ENCODE data around the gene RAD23A. TPM values are rescaled to one million over a fixed set of nuclear protein-coding genes. Genes with fewer than 3 reads are reported as not detected.

RAD23A gene
- total RNA-seq, 2 donors from 2014 or later: 113 to 145 TPM

DNA sequence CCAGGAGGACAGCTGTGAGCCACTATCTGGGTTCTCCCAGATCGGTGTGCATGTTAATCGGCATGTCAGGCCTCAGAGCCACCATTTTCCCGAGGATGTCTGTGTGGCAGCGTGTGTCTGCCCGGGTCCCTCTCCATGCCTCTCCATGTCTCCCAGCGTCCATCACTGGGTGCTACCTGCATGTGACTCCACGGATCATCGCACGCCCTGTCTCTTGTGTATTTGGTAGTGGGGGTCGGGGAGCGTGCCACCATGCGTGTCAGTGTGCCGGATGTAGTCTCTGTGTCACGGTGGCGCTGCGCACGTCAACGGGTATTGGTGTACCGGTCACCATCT lies 55.5 kb downstream of the RAD23A start:
- H3K27ac ChIP-seq: peak overlapping the region; percentile 96 to 97
- H3K4me3 ChIP-seq: peak overlapping the region in 1 of 2 donors; percentile 27
- no peaks in the 10 kb centered on the region for H3K9me3 ChIP-seq
- H3K27me3 ChIP-seq (replicated peaks; ENCODE audit: insufficient read depth): no peaks in the 10 kb centered on the region
- no peaks in the 10 kb centered on the region for H3K36me3 ChIP-seq
- peaks cover 48% of the 10 kb centered on the region for H3K4me1 ChIP-seq (replicated peaks)
- no peak for DNase-seq (ENCODE audit: low spot score)
- intact Hi-C loops (cut with DNase I): no loop called here
- 52% methylated on average over 19 of the region's 19 CpGs for WGBS
- TF ChIP-seq POLR2AphosphoS5 (IDR thresholded peaks at IDR 0.05) (no peak), POLR2A (IDR thresholded peaks at IDR 0.05) (no peak)
- TF ChIP-seq, protein P1, sequence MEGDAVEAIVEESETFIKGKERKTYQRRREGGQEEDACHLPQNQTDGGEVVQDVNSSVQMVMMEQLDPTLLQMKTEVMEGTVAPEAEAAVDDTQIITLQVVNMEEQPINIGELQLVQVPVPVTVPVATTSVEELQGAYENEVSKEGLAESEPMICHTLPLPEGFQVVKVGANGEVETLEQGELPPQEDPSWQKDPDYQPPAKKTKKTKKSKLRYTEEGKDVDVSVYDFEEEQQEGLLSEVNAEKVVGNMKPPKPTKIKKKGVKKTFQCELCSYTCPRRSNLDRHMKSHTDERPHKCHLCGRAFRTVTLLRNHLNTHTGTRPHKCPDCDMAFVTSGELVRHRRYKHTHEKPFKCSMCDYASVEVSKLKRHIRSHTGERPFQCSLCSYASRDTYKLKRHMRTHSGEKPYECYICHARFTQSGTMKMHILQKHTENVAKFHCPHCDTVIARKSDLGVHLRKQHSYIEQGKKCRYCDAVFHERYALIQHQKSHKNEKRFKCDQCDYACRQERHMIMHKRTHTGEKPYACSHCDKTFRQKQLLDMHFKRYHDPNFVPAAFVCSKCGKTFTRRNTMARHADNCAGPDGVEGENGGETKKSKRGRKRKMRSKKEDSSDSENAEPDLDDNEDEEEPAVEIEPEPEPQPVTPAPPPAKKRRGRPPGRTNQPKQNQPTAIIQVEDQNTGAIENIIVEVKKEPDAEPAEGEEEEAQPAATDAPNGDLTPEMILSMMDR (IDR thresholded peaks at IDR 0.05): no peak

DNA sequence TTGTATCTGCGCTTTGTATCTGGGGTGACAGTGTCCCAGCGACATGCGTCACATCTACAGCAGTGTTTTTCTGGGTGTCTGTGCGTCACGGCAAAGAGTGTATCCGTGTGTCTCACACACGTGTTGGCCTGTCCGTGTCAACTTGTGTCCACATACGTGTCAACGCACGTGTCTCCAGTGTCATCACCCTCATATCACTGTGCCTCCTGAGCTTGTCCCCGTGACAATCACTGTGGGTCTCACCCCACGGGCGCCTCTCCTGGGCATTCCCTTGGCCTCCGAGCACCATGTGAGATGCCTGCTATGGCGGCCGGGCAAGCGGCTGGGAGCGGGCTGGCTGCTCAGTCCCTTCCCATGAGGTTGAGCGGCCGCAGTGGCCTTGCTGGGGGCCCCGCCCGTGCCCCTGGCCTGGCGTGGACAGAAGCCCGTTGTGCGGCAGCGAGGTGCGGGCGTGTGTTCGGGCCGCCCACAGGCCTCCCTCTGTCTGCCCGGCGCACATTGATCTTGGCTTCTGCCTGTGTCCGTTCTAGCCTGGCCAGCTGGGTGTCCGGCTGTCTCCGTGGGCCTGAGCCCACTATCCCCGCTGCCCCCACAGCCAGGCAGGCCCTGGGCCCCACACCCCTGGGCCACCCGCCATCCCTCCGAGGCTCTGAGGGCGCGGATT lies 56.0 kb downstream of the RAD23A start:
- H3K36me3 ChIP-seq: no peaks in the 10 kb centered on the region
- no peaks in the 10 kb centered on the region for H3K9me3 ChIP-seq
- H3K27ac ChIP-seq: peak overlapping the region; percentile 96 to 97
- peak overlapping the region; percentile 27 for H3K4me3 ChIP-seq
- 11% methylated on average over 39 of the region's 41 CpGs for WGBS
- intact Hi-C loops (cut with DNase I): no loop called here
- no peak for DNase-seq (ENCODE audit: low spot score)
- no peaks in the 10 kb centered on the region for H3K27me3 ChIP-seq (replicated peaks; ENCODE audit: insufficient read depth)
- peaks cover 53% of the 10 kb centered on the region for H3K4me1 ChIP-seq (replicated peaks)
- TF ChIP-seq, protein P1 (IDR thresholded peaks at IDR 0.05): no peak
- peak; percentile 10 for TF ChIP-seq POLR2AphosphoS5 (IDR thresholded peaks at IDR 0.05)

DNA sequence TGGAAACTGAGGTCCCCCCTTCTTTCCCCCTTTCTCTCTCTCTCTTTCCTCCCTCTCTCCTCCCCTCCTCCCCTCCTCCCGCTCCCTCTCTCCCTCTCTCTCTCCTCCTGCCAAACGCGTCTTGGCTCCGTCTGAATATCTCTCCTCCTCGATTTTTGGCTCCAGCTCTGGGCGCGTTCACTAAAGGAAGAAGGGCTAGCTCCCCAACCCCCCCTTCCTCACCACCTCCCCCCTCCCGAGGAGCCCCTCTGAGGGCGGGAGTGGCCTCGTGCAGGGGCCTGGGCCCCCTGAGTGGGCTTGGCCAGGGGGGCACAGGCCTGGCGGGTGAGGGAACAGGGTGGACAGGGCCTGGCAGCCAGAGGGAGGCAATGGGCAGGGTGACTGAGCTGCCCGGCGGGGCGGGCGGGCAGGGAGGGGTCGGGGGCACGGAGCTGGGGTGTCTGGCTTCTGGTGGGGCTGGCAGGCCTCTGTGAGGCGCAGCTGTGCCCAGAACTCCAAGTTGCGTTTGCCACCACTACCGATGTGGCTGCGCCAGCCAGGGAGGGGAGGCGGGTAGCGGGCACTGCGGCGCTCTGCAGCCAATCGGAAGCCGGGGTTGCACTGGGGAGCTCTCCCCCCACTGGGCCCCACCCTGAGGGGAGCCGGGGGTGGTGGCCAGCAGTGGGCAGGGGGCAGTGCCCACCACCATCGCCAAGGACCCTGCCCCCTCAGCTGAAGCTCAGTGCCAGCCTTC lies 56.7 kb downstream of the RAD23A start:
- Histone ChIP-seq H3K4me1 (replicated peaks) (peaks cover 60% of the 10 kb centered on the region), H3K4me3 (peak overlapping the region; percentile 27), H3K36me3 (no peaks in the 10 kb centered on the region), H3K27me3 (replicated peaks; ENCODE audit: insufficient read depth) (no peaks in the 10 kb centered on the region), H3K27ac (peak overlapping the region; percentile 96 to 97), H3K9me3 (no peaks in the 10 kb centered on the region)
- intact Hi-C loops (cut with DNase I): no loop called here
- WGBS: 19% methylated on average over 25 of the region's 29 CpGs
- peak; percentile 87 for DNase-seq (ENCODE audit: low spot score)
- TF ChIP-seq POLR2AphosphoS5 (IDR thresholded peaks at IDR 0.05) (no peak), POLR2A (IDR thresholded peaks at IDR 0.05) (peak; percentile 40)
- TF ChIP-seq, protein P1 (IDR thresholded peaks at IDR 0.05): peak in 2 of 4 experiments; percentile 8 to 18

DNA sequence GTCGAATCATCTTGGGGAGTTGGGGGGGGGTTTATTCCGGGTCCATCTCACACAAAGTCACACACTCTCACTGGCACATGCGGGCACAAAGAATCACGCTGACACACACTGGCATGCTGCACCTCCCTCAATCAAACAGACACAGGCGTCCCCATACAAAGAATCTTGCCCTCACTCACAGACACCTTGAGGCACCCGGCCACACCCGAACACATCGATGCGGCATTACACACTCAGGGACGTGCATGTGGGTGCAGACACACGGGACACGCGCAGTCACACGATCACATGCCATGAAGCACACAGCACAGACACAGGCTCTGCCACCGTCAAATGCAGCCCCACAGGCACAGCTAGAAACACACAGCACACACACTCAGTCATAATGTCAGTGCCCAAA lies 57.4 kb downstream of the RAD23A start:
- peak overlapping the region; percentile 96 to 97 for H3K27ac ChIP-seq
- H3K27me3 ChIP-seq (replicated peaks; ENCODE audit: insufficient read depth): no peaks in the 10 kb centered on the region
- H3K4me1 ChIP-seq (replicated peaks): peaks cover 66% of the 10 kb centered on the region
- no peaks in the 10 kb centered on the region for H3K9me3 ChIP-seq
- no peak for TF ChIP-seq POLR2A (IDR thresholded peaks at IDR 0.05)
- no peak for TF ChIP-seq POLR2AphosphoS5 (IDR thresholded peaks at IDR 0.05)
- TF ChIP-seq, protein P1 (IDR thresholded peaks at IDR 0.05): no peak
- no peaks in the 10 kb centered on the region for H3K36me3 ChIP-seq
- no peak for DNase-seq (ENCODE audit: low spot score)
- peak overlapping the region; percentile 27 for H3K4me3 ChIP-seq
- 27% methylated on average over 15 of the region's 15 CpGs for WGBS
- intact Hi-C loops (cut with DNase I): no loop called here

Small RNA genes within 50 kb of the gene (microRNA-seq; reads per million reads assigned to microRNA genes)
- gene MIR5695 (not detected), gene MIR6515 (3.3 reads per million, percentile 37 among the genes with 10 or more reads in this experiment)

Small RNA genes within 50 kb of the gene (small RNA-seq; reads per million reads assigned to genes)
- gene MIR5695 (0 to 0.47 reads per million in 2 donors), gene MIR6515 (0 to 0.30 reads per million in 2 donors)

Other genes with a start within 250 kb of the RAD23A start
- 10 to 100 TPM in 1 of 2 donors, 1 to 10 TPM in 1; 9.1 to 16.9 TPM for gene FBXW9, start 249.2 kb upstream of the RAD23A start, total RNA-seq
- 100 to 1,000 TPM in 1 of 2 donors, 10 to 100 TPM in 1; 50.1 to 123 TPM for gene TNPO2, start 221.9 kb upstream of the RAD23A start, total RNA-seq
- 100 to 1,000 TPM; 367 to 399 TPM for gene TRIR, start 211.2 kb upstream of the RAD23A start, total RNA-seq
- 10 to 100 TPM; 65.4 to 82.1 TPM for gene GET3, start 208.4 kb upstream of the RAD23A start, total RNA-seq
- gene BEST2, start 194.1 kb upstream of the RAD23A start, total RNA-seq: under 1 TPM in 1 of 2 donors, not detected in 1; 0.91 TPM
- 100 to 1,000 TPM in 1 of 2 donors, 10 to 100 TPM in 1; 49.6 to 126 TPM for gene HOOK2, start 170.3 kb upstream of the RAD23A start, total RNA-seq
- gene JUNB, start 154.4 kb upstream of the RAD23A start, total RNA-seq: 100 to 1,000 TPM; 173 to 290 TPM
- gene PRDX2, start 144.1 kb upstream of the RAD23A start, total RNA-seq: 100 to 1,000 TPM; 256 to 548 TPM
- under 1 TPM in 1 of 2 donors, not detected in 1; 0.91 TPM for gene THSD8, start 143.8 kb upstream of the RAD23A start, total RNA-seq
- 10 to 100 TPM in 1 of 2 donors, 1 to 10 TPM in 1; 8.7 to 11.5 TPM for gene RNASEH2A, start 139.3 kb upstream of the RAD23A start, total RNA-seq
- 1 to 10 TPM in 1 of 2 donors, not detected in 1; 1.1 TPM for gene RTBDN, start 111.3 kb upstream of the RAD23A start, total RNA-seq
- gene MAST1, start 107.3 kb upstream of the RAD23A start, total RNA-seq: 1 to 10 TPM; 1.3 to 2.4 TPM
- gene DNASE2, start 64.4 kb upstream of the RAD23A start, total RNA-seq: 10 to 100 TPM; 41.4 to 63.9 TPM
- not detected for gene KLF1, start 58.7 kb upstream of the RAD23A start, total RNA-seq
- 10 to 100 TPM; 66.4 to 81.7 TPM for gene GCDH, start 54.7 kb upstream of the RAD23A start, total RNA-seq
- gene SYCE2, start 26.6 kb upstream of the RAD23A start, total RNA-seq: 1 to 10 TPM in 1 of 2 donors, under 1 TPM in 1; 0.18 to 5.9 TPM
- 10 to 100 TPM; 54.8 to 65.0 TPM for gene FARSA, start 12.2 kb upstream of the RAD23A start, total RNA-seq
- 100 to 1,000 TPM; 532 to 980 TPM for gene CALR, start 7.3 kb upstream of the RAD23A start, total RNA-seq
- gene GADD45GIP1, start 11.4 kb downstream of the RAD23A start, total RNA-seq: 10 to 100 TPM; 29.9 to 58.7 TPM
- gene DAND5, start 23.7 kb downstream of the RAD23A start, total RNA-seq: 1 to 10 TPM in 1 of 2 donors, not detected in 1; 1.8 TPM
- 100 to 1,000 TPM; 185 to 286 TPM for gene NFIX, start 49.6 kb downstream of the RAD23A start, total RNA-seq
- 10 to 100 TPM in 1 of 2 donors, 1 to 10 TPM in 1; 4.6 to 13.3 TPM for gene LYL1, start 157.0 kb downstream of the RAD23A start, total RNA-seq
- 10 to 100 TPM; 23.3 to 55.4 TPM for gene TRMT1, start 170.9 kb downstream of the RAD23A start, total RNA-seq
- gene NACC1, start 172.4 kb downstream of the RAD23A start, total RNA-seq: 10 to 100 TPM; 52.4 to 91.9 TPM
- 10 to 100 TPM; 42.5 to 48.6 TPM for gene STX10, start 204.5 kb downstream of the RAD23A start, total RNA-seq
- gene IER2, start 204.5 kb downstream of the RAD23A start, total RNA-seq: 10 to 100 TPM; 34.7 to 75.7 TPM

Measured in prostate gland (tissue), 2 donors.